Measurements from ENCODE around the gene TCF3. TPM values are rescaled to one million over a fixed set of nuclear protein-coding genes. Genes with fewer than 3 reads are reported as not detected.

The TCF3 gene
- total and polyA plus RNA-seq, 10 of the 15 experiments (the other 5 are each of a cell fraction or from before 2014, with no cell fraction given): 6.7 to 282 (median 70.7) TPM

- in situ Hi-C loops (cut with MboI) (no loop called here), intact Hi-C loops (cut with micrococcal nuclease; ENCODE audit: unreplicated experiment) (no loop called here)
- RAD21 ChIA-PET (ENCODE audit: unreplicated experiment): no interaction called here
- ATAC-seq: no peak
- Histone ChIP-seq H2AFZ (ENCODE audit: control insufficient read depth, low read depth, low read length) (no peak overlapping the region), H3K36me3 (ENCODE audit: control insufficient read depth in 2 of 2, insufficient read depth in 2 of 2, low read length in 1 of 2) (no peaks in the 10 kb centered on the region), H3K79me2 (ENCODE audit: control insufficient read depth, insufficient read depth, low read length) (no peaks in the 10 kb centered on the region), H3K4me2 (ENCODE audit: control insufficient read depth, insufficient read depth) (no peak overlapping the region), H4K20me1 (ENCODE audit: control insufficient read depth, insufficient read depth) (no peaks in the 10 kb centered on the region), H3K9me3 (replicated peaks; ENCODE audit: control insufficient read depth, insufficient read depth, low read length) (no peaks in the 10 kb centered on the region), H3K27me3 (replicated peaks in 1 of 2; ENCODE audit: control insufficient read depth in 2 of 2, insufficient read depth in 2 of 2, low read length in 1 of 2) (no peaks in the 10 kb centered on the region), H3K27ac (ENCODE audit: control insufficient read depth, insufficient read depth) (no peak overlapping the region), H3K9ac (ENCODE audit: control insufficient read depth, insufficient read depth, low read length) (no peak overlapping the region), H3K4me1 (ENCODE audit: control insufficient read depth, insufficient read depth, low read length) (no peaks in the 10 kb centered on the region), H3K4me3 (no peak overlapping the region)
- DNase-seq (ENCODE audit: low read depth, low spot score): no peak
- no TSS peak for BruUV-seq (replicated peaks)
- SMC1A ChIA-PET (ENCODE audit: uncharacterized antibody, unreplicated experiment): no interaction called here
- CTCF ChIA-PET: interaction anchor here (0.6 kb wide), 1 partner anchor 291 kb away, joined by 3 read pairs; no protein-coding TSS in a partner anchor
- WGBS (ENCODE audit: insufficient coverage, insufficient replicate concordance, low lambda C conversion rate, missing lambda C conversion rate): 88% methylated on average over 13 of the region's 13 CpGs
- POLR2A ChIA-PET: interaction anchor here (0.6 kb wide), 1 partner anchor 128 kb away, joined by 4 read pairs; no protein-coding TSS in a partner anchor
- no peak for FAIRE-seq
- TF ChIP-seq CTCF (IDR thresholded peaks at IDR 0.05 in 2 of 3, conservative IDR thresholded peaks at IDR 0.05 in 1 of 3; ENCODE audit: control insufficient read depth in 2 of 3, extremely low read depth in 1 of 3, insufficient read depth in 1 of 3, low read depth in 3 of 3, low read length in 3 of 3): no peak
- no peak for TF ChIP-seq IKZF2 (IDR thresholded peaks at IDR 0.05)
- no peak for TF ChIP-seq BCL11A (IDR thresholded peaks at IDR 0.05; ENCODE audit: low read depth, low read length)
- no peak for TF ChIP-seq NRF1 (conservative IDR thresholded peaks at IDR 0.05; ENCODE audit: low read depth, low read length)
- TF ChIP-seq MEF2A (IDR thresholded peaks at IDR 0.05; ENCODE audit: insufficient read depth, low read depth, low read length): no peak
- no peak for TF ChIP-seq FOXM1 (IDR thresholded peaks at IDR 0.05; ENCODE audit: low read depth, low read length)
- no peak for TF ChIP-seq NR2C1 (IDR thresholded peaks at IDR 0.05)
Observed at GRCh38 chr19:1570836-1571235, 81.6 kb downstream of the TCF3 start.

Data from GM12878 (cell line).